Prostate gland (tissue), 2 donors: ENCODE data around the gene CCIN. TPM values are rescaled to one million over a fixed set of nuclear protein-coding genes. Genes with fewer than 3 reads are reported as not detected.
A peak's percentile ranks its signal among the peaks of the same experiment; 100 is the strongest.
"Not testable (repeated sequence)": the region's sequence is repeated elsewhere in the genome, so short reads cannot be mapped to it uniquely, and the experiment has no call there.

Experiments
- DNase-seq: peaks from one replicate; pipeline ENCODE4 v3.0.0-alpha.2; 2019; ENCODE audit warnings: low spot score
- H3K27ac ChIP-seq, 2 donors: fragments of 200-600 bp; sonication (generic); 2 replicates each; pipeline ENCODE4 v1.5.1; 2017 to 2019
- H3K27me3 ChIP-seq: fragments of 200-600 bp; sonication (generic); replicated peaks from 2 replicates; pipeline ENCODE4 v1.5.1; 2019; ENCODE audit not compliant: insufficient read depth
- H3K36me3 ChIP-seq, 2 donors: fragments of 200-600 bp; sonication (generic); 1 replicate in 1 of 2; 2 replicates in 1 of 2; pipeline versions ENCODE4 v1.5.1 to v1.8.1; 2017 to 2019
- H3K4me1 ChIP-seq: fragments of 200-600 bp; sonication (generic); replicated peaks from 2 replicates; pipeline ENCODE4 v1.5.1; 2019
- H3K4me3 ChIP-seq, 2 donors: fragments of 200-600 bp; sonication (generic); 2 replicates each; pipeline ENCODE4 v1.5.1; 2017 to 2019
- H3K9me3 ChIP-seq: fragments of 200-600 bp; sonication (generic); 2 replicates; pipeline ENCODE4 v1.5.1; 2017
- POLR2A ChIP-seq: fragments of 450-650 bp; IDR thresholded peaks from one replicate; pipeline ENCODE4 v1.6.1; 2016; ENCODE audit warnings: antibody characterized with exemption, mild to moderate bottlenecking
- POLR2AphosphoS5 ChIP-seq: sonication (generic); formaldehyde crosslinking; IDR thresholded peaks from one replicate; pipeline ENCODE4 v1.6.1; 2017; ENCODE audit warnings: antibody characterized with exemption
- WGBS: methylation state at CpG from one replicate; pipeline ENCODE4 v1.1.5; 2018; 5-methylcytosine and 5-hydroxymethylcytosine counted together
- intact Hi-C: fragments of 100-400 bp; cut with DNase I; formaldehyde crosslinking; loops from one replicate; pipeline ENCODE4 v1.14.2; 2022
- total RNA-seq, 2 donors: library from RNA; depleted of rRNA; stranded (reverse); fragments of >200 nt; gene quantifications; one replicate each; pipeline ENCODE4 v1.1.0, GENCODE V29; 2016
- TF ChIP-seq, protein P1 (sequence below), 4 experiments: fragments of 200-600 bp in 2 of 4; fragments of 450-650 bp in 2 of 4; sonication (generic) in 2 of 4; IDR thresholded peaks; 1 replicate in 3 of 4; 2 replicates in 1 of 4; pipeline ENCODE4 v1.5.1; 2016 to 2019; ENCODE audit warnings: antibody characterized with exemption in 4 of 4, mild to moderate bottlenecking in 2 of 4, moderate library complexity in 2 of 4

The CCIN gene
- total RNA-seq, 2 donors from 2014 or later, result 0.18 to 3.0 TPM

DNA sequence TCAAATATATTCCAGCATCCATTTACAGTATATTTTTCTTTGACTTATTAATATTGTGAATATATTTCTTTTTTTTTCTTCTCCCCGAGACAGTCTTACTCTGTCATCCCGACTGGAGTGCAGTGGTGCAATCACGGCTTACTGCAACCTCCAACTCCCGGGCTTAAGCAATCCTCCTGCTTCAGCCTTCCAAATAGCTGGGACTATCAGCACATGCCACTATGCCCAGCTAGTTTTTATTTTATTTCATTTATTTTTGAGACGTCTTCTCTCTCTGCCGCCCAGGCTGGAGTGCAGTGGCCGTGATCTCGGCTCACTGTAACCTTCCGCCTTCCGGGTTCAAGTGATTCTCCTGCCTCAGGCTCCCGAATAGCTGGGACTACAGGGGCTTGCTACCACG, 40.0 kb upstream of the CCIN start:
- no peaks in the 10 kb centered on the region for H3K27me3 ChIP-seq
- H3K36me3 ChIP-seq, result no peaks in the 10 kb centered on the region
- DNase-seq, result no peak
- WGBS, result 78% methylated on average over 12 of the region's 12 CpGs
- TF ChIP-seq POLR2AphosphoS5 (no peak), POLR2A (no peak)
- TF ChIP-seq, protein P1, sequence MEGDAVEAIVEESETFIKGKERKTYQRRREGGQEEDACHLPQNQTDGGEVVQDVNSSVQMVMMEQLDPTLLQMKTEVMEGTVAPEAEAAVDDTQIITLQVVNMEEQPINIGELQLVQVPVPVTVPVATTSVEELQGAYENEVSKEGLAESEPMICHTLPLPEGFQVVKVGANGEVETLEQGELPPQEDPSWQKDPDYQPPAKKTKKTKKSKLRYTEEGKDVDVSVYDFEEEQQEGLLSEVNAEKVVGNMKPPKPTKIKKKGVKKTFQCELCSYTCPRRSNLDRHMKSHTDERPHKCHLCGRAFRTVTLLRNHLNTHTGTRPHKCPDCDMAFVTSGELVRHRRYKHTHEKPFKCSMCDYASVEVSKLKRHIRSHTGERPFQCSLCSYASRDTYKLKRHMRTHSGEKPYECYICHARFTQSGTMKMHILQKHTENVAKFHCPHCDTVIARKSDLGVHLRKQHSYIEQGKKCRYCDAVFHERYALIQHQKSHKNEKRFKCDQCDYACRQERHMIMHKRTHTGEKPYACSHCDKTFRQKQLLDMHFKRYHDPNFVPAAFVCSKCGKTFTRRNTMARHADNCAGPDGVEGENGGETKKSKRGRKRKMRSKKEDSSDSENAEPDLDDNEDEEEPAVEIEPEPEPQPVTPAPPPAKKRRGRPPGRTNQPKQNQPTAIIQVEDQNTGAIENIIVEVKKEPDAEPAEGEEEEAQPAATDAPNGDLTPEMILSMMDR (IDR thresholded peaks at IDR 0.05), result no peak
- intact Hi-C loops, result no loop called here
- H3K9me3 ChIP-seq, result no peaks in the 10 kb centered on the region
- no peak overlapping the region for H3K27ac ChIP-seq
- H3K4me1 ChIP-seq, result no peaks in the 10 kb centered on the region
- H3K4me3 ChIP-seq, result no peak overlapping the region

- H3K4me3 ChIP-seq, H3K27me3 ChIP-seq, H3K9me3 ChIP-seq, intact Hi-C loops, H3K4me1 ChIP-seq, H3K36me3 ChIP-seq, DNase-seq, H3K27ac ChIP-seq: not testable (repeated sequence)
- WGBS, result 92% methylated on average over 7 of the region's 7 CpGs
Observed at GRCh38 chr9:36131666-36132065, 37.5 kb upstream of the CCIN start.

GRCh38 chr9:36132086-36132485, 37.1 kb upstream of the CCIN start:
- WGBS, result 75% methylated on average over 3 of the region's 3 CpGs
- H3K4me1 ChIP-seq, result no peaks in the 10 kb centered on the region
- no peak for DNase-seq
- TF ChIP-seq, protein P1 (IDR thresholded peaks at IDR 0.05), result no peak
- H3K27me3 ChIP-seq, result no peaks in the 10 kb centered on the region
- intact Hi-C loops, result no loop called here
- no peaks in the 10 kb centered on the region for H3K36me3 ChIP-seq
- H3K9me3 ChIP-seq, result no peaks in the 10 kb centered on the region
- H3K27ac ChIP-seq, result no peak overlapping the region
- no peak overlapping the region for H3K4me3 ChIP-seq

DNA sequence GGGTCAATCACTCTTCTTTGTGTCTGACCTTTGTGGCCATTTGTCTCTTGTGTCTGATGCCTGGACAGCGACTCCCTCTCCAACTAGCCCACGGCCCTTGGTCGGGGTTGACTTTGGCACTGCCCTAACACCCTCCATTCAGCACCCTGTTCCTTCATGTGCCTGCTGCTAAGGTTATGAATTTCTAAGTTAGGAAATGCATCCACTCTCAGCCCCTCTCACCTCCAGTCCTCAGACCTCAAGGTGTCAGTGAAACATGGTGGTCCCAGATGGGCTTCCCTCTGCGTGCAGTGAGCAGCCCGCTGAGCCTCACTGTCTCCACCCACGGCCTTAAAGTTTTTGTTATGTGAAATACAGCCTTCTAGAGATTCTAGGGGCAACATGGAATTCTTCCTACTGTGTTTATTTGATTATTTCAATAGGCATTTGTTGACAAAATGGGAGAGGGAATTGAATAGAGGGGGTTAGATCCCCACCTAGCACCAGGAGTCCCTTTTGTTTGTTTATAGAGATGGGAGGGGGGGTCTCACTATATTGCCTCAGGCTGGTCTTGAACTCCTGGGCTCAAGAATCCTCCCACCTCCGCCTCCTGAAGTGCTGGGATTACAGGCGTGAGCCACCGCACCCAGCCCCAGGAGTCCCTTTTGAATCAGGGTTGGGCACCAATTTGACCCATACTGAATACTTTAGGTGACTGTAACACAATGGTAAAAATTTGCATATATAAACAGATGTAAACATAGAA, 34.3 kb upstream of the CCIN start:
- H3K27me3 ChIP-seq, result no peaks in the 10 kb centered on the region
- H3K4me1 ChIP-seq, result no peaks in the 10 kb centered on the region
- TF ChIP-seq POLR2AphosphoS5, result no peak
- no peak for TF ChIP-seq POLR2A
- TF ChIP-seq, protein P1 (IDR thresholded peaks at IDR 0.05), result no peak
- H3K27ac ChIP-seq, result no peak overlapping the region
- 79% methylated on average over 9 of the region's 9 CpGs for WGBS
- no peaks in the 10 kb centered on the region for H3K9me3 ChIP-seq
- no peak for DNase-seq
- no peak overlapping the region for H3K4me3 ChIP-seq
- no peaks in the 10 kb centered on the region for H3K36me3 ChIP-seq
- intact Hi-C loops, result no loop called here

GRCh38 chr9:36135741-36136271, 33.4 kb upstream of the CCIN start:
- no peak for DNase-seq
- H3K27me3 ChIP-seq, result no peaks in the 10 kb centered on the region
- intact Hi-C loops, result loop anchor here (2.0 kb wide), 1 partner anchor 31 kb away; no protein-coding TSS in a partner anchor
- peak overlapping the region; percentile 78 to 83 for H3K27ac ChIP-seq
- H3K4me1 ChIP-seq, result no peaks in the 10 kb centered on the region
- 10% methylated on average over 18 of the region's 18 CpGs for WGBS
- H3K36me3 ChIP-seq, result no peaks in the 10 kb centered on the region
- peak overlapping the region; percentile 63 to 91 for H3K4me3 ChIP-seq
- TF ChIP-seq POLR2A, result no peak
- TF ChIP-seq, protein P1 (IDR thresholded peaks at IDR 0.05), result no peak
- no peak for TF ChIP-seq POLR2AphosphoS5
- H3K9me3 ChIP-seq, result no peaks in the 10 kb centered on the region
